HAP-1 (cell line): ENCODE data around the gene ADSS2.
"Not testable (repeated sequence)": the region's sequence is repeated elsewhere in the genome, so short reads cannot be mapped to it uniquely, and the experiment has no call there.

Experiments
- DNase-seq, 2 experiments: peaks; one replicate each; pipeline ENCODE4 v3.0.0-alpha.2; 2016 to 2020; ENCODE audit warnings: low spot score in 2 of 2
- H3K27me3 ChIP-seq: fragments of 250-450 bp; sonication (Bioruptor Pico); 2 replicates; pipeline ENCODE4 v1.5.1; 2020; ENCODE audit warnings: low read depth, mild to moderate bottlenecking, moderate library complexity
- H3K36me3 ChIP-seq: fragments of 250-450 bp; sonication (Bioruptor Pico); replicated peaks from 2 replicates; pipeline ENCODE4 v1.5.1; 2020; ENCODE audit warnings: mild to moderate bottlenecking
- H3K4me1 ChIP-seq: fragments of 250-450 bp; sonication (Bioruptor Pico); 2 replicates; pipeline ENCODE4 v1.5.1; 2020; ENCODE audit warnings: mild to moderate bottlenecking
- H3K4me3 ChIP-seq: fragments of 250-450 bp; sonication (Bioruptor Pico); 2 replicates; pipeline ENCODE4 v1.5.1; 2020; ENCODE audit warnings: mild to moderate bottlenecking, moderate library complexity
- H3K9me3 ChIP-seq: fragments of 250-450 bp; sonication (Bioruptor Pico); 2 replicates; pipeline ENCODE4 v1.5.1; 2020; ENCODE audit warnings: mild to moderate bottlenecking, moderate library complexity
- in situ Hi-C: fragments of 300-500 bp; cut with MboI; formaldehyde crosslinking; loops from 3 replicates; pipeline ENCODE4 v1.14.3; 2020; ENCODE audit warnings: low sequenced_read_pairs, inconsistent platforms, mixed read lengths

ADSS2 gene

DNA sequence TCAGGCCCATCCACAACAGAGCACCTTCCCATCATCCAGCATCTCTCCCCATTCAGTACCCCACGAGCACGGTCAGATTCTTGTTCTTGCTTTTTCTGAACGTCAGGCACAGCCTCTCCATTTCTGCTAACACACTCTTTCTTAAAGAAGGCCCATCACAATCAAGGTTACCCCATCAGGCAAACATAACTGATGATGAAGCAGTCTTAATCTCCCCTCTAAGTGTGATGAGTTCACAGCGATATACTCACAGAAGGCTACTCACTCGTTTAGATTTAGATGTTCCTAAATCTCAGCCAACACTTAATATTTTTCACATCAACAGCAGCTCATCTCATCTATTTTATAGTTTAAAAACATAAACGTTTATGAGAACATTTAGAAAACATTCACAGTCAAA lies 75.6 kb downstream of the ADSS2 start:
- Histone ChIP-seq H3K4me1 (peaks cover 11% of the 10 kb centered on the region), H3K27me3 (no peaks in the 10 kb centered on the region), H3K4me3 (no peak overlapping the region), H3K36me3 (no peaks in the 10 kb centered on the region), H3K9me3 (no peaks in the 10 kb centered on the region)
- DNase-seq = no peak
- in situ Hi-C loops = no loop called here

DNA sequence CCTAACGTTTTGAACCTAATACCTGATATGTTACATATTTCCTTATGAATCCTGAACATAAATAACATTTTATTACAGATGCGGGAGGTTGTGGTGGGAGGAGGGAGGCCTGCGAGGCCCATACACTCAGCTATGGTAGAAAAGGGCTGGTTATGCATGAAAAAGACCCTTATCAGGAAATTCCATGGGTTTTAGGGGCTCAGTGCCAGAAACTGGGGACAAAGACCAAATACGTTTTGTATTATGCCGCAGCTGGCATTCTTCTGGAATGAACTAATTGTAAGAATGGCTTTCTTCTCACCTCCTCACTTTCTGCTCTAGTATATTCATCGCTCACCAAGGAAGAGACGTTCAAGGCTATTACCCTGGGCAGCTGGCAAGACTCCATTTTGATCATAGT lies 76.7 kb downstream of the ADSS2 start:
- in situ Hi-C loops = no loop called here
- Histone ChIP-seq H3K27me3 (no peaks in the 10 kb centered on the region), H3K36me3 (no peaks in the 10 kb centered on the region), H3K4me3 (no peak overlapping the region), H3K4me1 (peaks cover 18% of the 10 kb centered on the region), H3K9me3 (no peaks in the 10 kb centered on the region)
- no peak for DNase-seq

DNA sequence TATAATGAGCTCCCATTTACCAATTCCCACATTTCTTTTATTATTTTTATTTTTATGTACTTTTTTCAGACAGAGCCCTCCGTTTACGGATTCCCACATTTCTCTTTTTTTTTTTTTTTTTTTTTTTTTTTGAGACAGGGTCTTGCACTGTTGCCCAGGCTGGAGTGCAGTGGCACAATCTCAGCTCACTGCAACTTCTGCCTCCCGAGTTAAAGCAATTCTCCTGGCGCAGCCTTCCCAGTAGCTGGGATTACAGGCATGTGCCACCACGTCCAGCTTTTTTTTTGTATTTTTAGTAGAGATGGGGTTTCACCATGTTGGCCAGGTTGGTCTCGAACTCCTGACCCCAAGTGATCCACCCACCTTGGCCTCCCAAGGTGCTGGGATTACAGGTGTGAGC lies 77.2 kb downstream of the ADSS2 start:
- H3K4me3 ChIP-seq, H3K36me3 ChIP-seq, H3K9me3 ChIP-seq, in situ Hi-C loops, DNase-seq, H3K27me3 ChIP-seq: not testable (repeated sequence)
- peaks cover 24% of the 10 kb centered on the region for H3K4me1 ChIP-seq

DNA sequence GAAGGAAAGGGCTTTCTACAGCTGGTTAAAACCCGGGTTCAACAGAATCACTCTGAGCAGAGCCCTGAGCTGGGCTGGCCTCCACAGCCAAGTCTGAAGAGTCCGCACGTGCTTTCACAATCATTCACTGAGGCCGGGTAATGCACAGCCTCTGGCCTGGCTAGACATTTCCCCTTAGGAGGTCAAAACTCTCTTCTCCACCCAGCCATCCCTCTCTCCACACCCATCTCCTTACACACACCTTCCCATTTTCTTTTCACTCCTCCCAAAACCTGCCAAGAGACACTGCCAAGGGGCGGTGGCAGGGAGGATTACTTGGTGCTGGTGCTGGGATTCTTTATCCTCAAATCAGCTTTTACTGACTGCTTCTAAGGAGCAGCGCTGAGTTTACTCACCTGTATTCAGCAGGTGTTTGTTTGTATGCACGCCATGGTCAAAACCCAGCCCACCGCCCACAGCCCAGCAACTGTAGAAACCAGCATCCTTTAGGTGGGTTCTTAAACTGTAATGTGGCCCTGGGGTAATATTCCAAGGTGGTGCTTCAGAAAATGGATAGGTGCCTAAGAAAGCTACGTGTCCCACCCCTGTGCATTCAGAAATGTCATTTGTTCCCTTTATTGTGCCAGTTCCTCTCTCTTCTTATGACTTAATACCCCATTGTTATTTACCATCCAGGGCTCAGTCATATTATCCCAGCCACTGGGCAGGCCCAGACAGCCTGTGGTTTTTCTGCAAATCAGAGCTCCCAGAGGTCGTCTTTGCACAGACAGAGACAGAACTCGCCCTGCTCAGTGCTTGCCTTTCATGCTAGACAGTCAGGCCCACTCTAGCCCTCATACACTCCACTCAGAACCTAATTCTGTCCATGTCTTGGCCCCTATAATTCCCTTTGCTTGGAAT lies 80.2 kb downstream of the ADSS2 start:
- peak; percentile 33 to 45 for DNase-seq
- Histone ChIP-seq H3K4me3 (no peak overlapping the region), H3K4me1 (peaks cover 29% of the 10 kb centered on the region), H3K27me3 (no peaks in the 10 kb centered on the region), H3K36me3 (no peaks in the 10 kb centered on the region), H3K9me3 (no peaks in the 10 kb centered on the region)
- in situ Hi-C loops = no loop called here

DNA sequence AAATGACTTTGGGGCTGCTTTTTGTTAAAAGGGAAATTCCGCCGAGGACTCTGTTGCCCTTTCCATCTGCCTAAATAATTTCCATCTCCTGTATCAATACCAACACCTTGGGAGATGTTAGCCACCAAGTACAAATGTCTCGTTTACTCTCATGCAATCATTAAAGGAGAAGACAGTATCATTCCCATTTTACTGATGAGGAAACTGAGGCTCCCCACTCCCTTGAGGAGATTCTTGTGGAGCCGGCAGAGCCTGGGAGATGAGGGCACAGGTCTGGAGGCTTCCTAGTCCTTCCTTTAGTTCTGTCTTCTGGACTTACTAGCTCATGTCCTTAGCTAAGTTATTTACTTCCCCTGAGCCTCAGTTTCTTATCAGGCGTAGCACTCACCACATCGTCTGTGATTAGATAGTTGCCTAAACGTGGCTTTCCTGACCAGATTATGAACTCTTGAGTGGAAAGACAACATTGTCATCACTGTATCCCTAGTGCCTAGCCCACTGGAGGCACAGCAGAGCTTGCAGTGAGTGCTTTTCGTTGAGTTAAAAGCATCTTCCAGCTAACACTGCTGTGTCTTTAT lies 81.6 kb downstream of the ADSS2 start:
- H3K36me3 ChIP-seq = no peaks in the 10 kb centered on the region
- H3K4me3 ChIP-seq = no peak overlapping the region
- peaks cover 29% of the 10 kb centered on the region for H3K4me1 ChIP-seq
- H3K9me3 ChIP-seq = peaks cover 2% of the 10 kb centered on the region; the same call in 1 of the 2 replicates
- no peak for DNase-seq
- H3K27me3 ChIP-seq = no peaks in the 10 kb centered on the region
- in situ Hi-C loops = no loop called here

DNA sequence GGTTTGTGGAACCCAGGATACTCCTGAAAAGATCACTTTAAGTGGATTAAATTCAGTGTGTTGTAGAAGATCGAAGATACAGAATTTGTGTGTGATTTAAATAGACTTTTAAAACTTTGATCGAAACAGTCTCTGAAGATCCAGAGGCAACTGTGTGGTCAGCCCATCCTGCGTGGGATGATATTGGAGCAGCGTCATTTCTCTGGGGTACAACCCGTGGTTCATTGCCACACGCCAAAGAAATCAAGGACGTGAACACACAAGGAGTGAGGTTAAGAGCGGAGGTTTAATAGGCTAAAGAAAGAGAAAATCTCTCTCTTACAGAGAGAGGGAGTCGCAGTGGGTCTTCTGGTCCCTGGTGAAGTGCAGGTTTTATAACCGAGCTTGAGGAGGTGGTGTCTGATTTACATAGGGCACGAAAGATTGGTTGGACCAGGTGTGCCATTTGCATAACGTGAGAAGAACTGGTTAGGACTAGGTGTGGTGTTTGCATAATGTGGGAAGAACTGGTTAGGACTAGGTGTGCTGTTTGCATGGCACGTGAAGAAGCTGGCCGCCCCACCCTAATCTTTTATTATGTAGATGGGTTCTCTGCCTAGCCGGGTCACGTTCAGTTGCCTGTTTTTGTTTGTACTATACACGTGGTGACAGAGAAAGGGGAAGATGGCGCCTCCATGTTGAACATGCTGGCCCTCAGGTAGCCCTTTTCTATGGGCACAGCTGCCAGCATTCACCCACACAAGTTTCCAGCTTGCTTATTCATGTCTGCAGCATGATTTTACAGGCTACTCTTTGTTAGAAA lies 82.3 kb downstream of the ADSS2 start:
- H3K36me3 ChIP-seq = no peaks in the 10 kb centered on the region
- in situ Hi-C loops = no loop called here
- DNase-seq = peak; percentile 70 to 73
- peaks cover 4% of the 10 kb centered on the region; the same call in 1 of the 2 replicates for H3K9me3 ChIP-seq
- H3K27me3 ChIP-seq = no peaks in the 10 kb centered on the region
- H3K4me3 ChIP-seq = no peak overlapping the region
- H3K4me1 ChIP-seq = peaks cover 29% of the 10 kb centered on the region

DNA sequence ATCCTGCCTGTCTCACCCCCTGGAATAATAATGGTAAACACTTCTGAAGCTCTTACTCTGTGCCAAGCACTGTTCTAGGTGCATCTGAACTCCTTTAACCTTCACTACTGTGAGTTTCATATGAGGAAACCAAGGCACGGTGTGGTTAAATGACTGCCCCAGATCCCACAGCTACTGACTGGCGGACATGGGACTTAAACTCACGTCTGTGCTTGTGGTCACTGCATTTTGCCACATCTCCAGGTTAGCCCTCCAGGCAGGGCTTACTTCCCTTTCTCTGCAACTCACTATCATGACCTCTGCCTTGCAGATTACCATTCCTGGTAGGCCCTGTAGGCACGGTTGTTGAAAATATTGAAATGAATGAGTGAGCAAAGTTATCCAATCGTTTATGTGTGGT lies 83.4 kb downstream of the ADSS2 start:
- in situ Hi-C loops = no loop called here
- no peak for DNase-seq
- no peaks in the 10 kb centered on the region for H3K36me3 ChIP-seq

DNA sequence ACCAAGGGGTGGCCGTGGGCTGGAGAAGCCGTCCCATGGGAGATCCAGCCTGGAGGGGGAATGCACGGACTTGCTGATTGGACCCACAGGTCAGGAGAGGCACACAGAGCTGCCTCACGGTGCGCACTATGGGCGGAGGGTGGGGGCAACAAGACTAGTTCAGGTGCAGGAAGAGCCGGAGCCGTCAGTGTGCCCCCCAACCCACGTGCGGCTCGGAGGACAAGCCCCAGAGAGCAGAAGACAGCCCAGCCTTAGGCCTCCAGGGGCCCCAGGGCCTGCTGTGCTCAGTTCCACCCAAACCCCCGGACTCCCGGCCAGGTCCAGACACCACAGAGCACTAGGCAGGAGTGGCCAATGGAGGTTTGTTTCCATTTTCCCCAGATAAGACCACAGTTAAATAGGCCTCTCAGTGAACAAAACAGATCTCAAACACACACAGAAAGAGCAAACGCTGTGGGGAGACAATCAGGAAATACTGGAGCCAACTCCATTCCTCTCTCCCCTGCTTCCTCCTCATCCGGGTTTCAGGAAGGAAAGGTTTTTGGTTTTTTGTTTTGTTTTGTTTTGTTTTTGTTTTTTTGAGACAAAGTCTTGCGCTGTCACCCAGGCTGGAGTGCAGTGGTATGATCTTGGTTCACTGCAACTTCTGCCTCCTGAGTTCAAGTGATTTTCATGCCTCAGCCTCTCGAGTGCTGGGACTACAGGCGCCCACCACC lies 84.2 kb downstream of the ADSS2 start:
- in situ Hi-C loops = no loop called here
- no peak overlapping the region for H3K4me3 ChIP-seq
- peaks cover 4% of the 10 kb centered on the region; the same call in 1 of the 2 replicates for H3K9me3 ChIP-seq
- peaks cover 37% of the 10 kb centered on the region for H3K4me1 ChIP-seq
- H3K36me3 ChIP-seq = no peaks in the 10 kb centered on the region
- no peak for DNase-seq
- no peaks in the 10 kb centered on the region for H3K27me3 ChIP-seq

More for the DNA sequence above, 83.4 kb downstream of the ADSS2 start:
- peaks cover 32% of the 10 kb centered on the region for H3K4me1 ChIP-seq
- no peaks in the 10 kb centered on the region for H3K27me3 ChIP-seq
- H3K9me3 ChIP-seq = peaks cover 4% of the 10 kb centered on the region; the same call in 1 of the 2 replicates
- H3K4me3 ChIP-seq = no peak overlapping the region

DNA sequence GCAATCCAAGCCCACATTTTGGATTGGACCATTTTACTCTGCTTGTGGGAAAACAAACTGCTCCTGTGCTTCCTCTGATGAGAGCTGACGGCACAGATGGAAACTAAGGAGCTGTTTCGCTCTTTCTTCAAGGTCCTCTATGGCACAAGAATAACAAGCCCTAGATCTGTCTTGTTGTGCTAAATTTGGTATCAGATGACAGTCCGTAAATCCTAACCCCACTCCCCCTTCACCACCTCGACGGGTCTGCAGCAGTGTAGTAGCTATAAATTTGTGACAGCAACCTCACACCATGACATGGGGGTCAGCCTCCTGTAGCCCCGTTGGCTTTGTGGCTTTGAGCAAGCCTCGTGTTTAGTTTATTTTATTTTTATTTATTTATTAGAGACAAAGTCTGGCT lies 85.9 kb downstream of the ADSS2 start:
- Histone ChIP-seq H3K4me3 (no peak overlapping the region), H3K4me1 (peaks cover 36% of the 10 kb centered on the region), H3K27me3 (no peaks in the 10 kb centered on the region), H3K9me3 (peaks cover 4% of the 10 kb centered on the region; the same call in 1 of the 2 replicates), H3K36me3 (no peaks in the 10 kb centered on the region)
- DNase-seq = no peak
- in situ Hi-C loops = no loop called here

DNA sequence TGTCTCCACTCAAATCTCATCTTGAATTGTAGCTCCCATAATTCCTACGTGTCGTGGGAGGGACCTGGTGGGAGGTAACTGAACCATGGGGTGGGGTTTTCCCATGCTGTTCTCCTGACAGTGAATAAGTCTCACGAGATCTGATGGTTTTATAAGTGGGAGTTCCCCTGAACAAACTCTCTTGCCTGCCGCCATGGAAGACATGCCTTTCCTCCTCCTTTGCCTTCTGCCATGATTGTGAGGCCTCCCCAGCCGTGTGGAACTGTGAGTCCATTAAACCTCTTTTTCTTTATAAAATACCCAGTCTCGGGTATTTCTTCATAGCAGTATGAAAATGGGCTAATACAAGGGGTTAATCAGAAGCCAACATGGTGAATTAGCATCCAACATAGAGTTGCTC lies 86.4 kb downstream of the ADSS2 start:
- H3K4me3 ChIP-seq, H3K9me3 ChIP-seq, H3K36me3 ChIP-seq, in situ Hi-C loops, DNase-seq, H3K27me3 ChIP-seq: not testable (repeated sequence)
- H3K4me1 ChIP-seq = peaks cover 33% of the 10 kb centered on the region

DNA sequence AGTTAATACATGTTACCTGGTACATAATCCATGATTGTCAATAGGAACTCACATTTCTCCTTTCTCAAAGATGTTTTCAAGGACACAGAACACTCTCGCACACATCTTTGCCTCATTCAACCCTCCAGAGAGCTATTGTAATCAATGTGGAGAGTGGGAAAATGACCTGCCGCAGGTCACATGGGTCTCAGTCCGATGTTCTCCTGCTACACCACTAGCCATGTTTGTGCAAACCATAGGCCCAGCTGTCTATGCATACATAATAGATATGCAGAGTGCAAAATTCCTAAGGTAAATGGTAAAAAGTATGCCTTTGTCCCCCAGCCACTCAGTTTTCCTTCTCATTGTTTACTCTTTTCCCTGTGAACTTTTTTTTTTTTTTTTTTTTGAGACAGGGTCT lies 89.2 kb downstream of the ADSS2 start:
- H3K4me3 ChIP-seq = no peak overlapping the region
- peak; percentile 78 to 87 for DNase-seq
- no peaks in the 10 kb centered on the region for H3K27me3 ChIP-seq
- H3K9me3 ChIP-seq = peaks cover 4% of the 10 kb centered on the region; the same call in 1 of the 2 replicates
- in situ Hi-C loops = no loop called here
- no peaks in the 10 kb centered on the region for H3K36me3 ChIP-seq
- peaks cover 21% of the 10 kb centered on the region for H3K4me1 ChIP-seq

DNA sequence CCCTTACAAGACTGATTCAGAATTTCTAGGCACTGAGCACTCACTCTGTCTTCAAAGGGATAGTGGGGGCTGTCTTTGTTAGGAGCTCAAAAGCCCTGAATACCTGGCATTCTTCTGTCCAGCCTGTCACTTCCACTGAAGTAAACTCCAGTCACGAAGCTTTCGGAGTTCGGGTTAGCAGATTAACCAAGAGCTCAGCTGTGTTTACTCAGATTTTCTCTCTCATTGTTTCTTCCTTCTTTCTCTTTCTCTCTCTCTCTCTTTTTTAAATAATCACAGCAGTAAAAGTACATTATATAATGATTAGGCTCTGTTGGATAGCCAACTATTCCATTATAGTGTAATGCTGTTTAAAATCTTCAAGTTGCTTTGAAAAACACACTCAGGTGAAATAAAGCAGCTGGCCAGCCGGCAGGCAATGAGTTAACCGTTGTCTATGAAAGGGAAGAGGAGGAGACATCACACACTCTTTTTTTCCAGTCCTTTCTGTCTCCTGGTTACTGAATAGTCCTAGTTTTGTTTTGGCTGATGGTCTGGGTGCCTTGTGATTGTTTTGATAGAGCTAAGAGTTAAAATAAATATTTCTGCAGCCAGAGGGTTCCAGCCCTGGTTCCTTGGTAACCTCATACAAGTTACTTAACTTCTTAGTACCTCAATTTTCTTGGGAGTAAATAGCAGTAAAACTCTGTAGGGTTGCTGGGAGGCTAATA lies 89.8 kb downstream of the ADSS2 start:
- peak; percentile 79 to 96 for DNase-seq
- Histone ChIP-seq H3K27me3 (no peaks in the 10 kb centered on the region), H3K36me3 (no peaks in the 10 kb centered on the region), H3K4me1 (peaks cover 21% of the 10 kb centered on the region), H3K9me3 (peaks cover 4% of the 10 kb centered on the region; the same call in 1 of the 2 replicates), H3K4me3 (peak overlapping the region; percentile 1; the same call in 1 of the 2 replicates)
- in situ Hi-C loops = no loop called here
